Measurements from ENCODE around the gene CCDC91.

CCDC91 gene

GRCh38 chr12:28536088-28536487 lies 345.8 kb downstream of the CCDC91 start:
- peak; percentile 38 to 51 for DNase-seq (ENCODE audit: low read depth in 2 of 2)

DNA sequence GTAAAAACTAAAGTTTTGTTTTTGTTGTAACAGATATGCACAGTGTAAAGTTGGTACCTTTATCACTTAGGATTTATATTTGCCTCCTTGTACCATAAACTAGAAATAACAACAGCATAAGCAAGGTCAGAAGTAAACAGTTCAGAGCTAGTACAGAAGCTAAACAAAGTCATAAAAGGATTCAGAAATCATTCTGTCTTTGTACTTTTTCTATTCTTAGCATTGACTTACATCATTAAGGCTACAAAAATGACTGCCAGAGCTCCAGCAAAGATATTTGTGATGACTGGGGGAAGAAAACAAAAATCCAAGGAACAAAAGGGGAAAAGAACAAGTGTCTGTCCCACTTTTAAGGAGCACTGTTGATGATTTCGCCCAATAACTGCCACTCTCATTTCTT lies 347.2 kb downstream of the CCDC91 start:
- no peak for DNase-seq (ENCODE audit: low read depth in 2 of 2)

- no peak for DNase-seq (ENCODE audit: low read depth in 2 of 2)
These were observed 349.6 kb downstream of the CCDC91 start for GRCh38 chr12:28539691-28540323.

GRCh38 chr12:28540324-28540714 lies 350.1 kb downstream of the CCDC91 start:
- DNase-seq (ENCODE audit: low read depth in 2 of 2) = no peak

- DNase-seq (ENCODE audit: low read depth in 2 of 2) = no peak
These were observed 353.0 kb downstream of the CCDC91 start for GRCh38 chr12:28543021-28543890.

DNA sequence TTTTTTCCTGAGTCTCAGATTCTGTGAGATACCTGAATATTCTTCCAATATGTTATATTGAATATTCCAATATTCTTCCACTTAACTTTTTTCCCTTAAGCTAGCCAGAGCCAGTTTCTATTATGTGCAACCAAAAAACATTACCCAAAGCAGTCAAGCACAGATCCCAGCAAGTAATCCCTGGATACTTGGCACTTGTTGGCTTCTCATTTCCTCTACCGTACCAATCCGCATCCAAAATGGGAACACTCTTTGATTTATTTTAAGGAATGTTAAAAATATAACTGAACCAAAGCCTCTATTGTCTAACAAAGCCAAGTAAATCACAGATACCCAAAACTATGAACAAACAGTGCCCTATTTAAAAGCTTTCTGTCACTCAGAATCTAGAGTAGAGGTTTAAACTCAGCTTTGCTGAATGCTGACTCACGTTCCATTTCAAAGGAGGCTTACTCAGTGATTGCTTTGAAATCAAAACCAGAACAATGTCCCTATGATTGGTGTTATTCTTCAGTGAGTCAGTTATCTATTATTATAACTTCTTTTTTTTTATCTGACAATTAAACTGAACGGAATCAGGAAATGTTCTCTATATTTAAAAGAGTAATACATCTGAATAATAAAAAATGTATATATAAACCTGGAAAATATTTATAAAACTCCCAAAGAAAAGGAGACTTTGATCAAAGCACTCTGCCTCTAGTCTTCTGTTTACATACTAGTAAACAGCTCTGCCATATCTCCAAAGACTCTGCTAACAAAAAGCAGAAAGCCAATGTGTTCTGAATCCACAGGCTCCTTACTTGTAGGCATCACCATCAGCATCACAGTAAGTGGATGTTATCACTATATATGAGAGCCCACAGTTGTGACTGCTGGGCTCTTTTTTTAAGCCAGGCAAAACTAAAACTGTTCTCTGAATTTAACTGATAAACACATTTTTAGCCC lies 360.8 kb downstream of the CCDC91 start:
- peak; percentile 32 to 43 for DNase-seq (ENCODE audit: low read depth in 2 of 2)

- DNase-seq (ENCODE audit: low read depth in 2 of 2) = no peak
These were observed 362.2 kb downstream of the CCDC91 start for GRCh38 chr12:28552251-28552970.

DNA sequence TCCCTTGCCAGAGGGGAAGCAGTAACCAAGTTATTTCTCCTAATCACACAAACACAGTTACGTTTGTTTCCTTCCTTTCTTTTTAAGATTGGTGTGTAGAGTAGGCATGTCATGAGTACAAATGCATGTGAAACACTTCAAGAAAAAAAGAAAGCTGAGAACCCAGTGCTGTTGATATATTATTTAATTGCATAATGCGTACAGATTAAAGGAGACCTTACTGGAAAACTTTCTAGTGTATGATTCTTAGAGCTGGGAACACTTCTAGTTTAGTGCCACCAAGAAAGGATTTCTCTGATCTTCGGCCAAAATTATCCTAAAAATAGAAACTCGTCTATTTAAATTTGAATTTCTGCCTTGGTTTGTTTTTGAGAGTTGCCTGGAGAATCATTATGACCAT lies 365.5 kb downstream of the CCDC91 start:
- no peak for DNase-seq (ENCODE audit: low read depth in 2 of 2)

DNA sequence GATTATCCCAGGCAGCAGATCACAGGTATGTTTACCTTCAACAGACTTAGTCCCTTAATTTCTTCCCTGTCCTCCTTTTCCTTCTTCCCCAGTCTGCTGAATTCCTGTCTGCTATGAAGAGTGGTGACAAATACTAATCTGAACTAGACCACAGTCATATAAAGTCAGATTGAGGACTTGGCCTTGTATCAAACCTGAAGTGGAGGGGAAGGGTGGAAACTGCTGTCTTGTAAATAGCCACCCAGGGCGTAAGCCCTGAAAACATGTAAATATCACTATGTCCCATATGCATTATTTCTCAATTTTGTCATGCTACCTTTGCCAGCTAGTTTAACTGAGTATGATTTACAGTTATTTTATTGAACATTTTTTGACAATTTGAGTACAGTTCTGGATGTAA lies 368.0 kb downstream of the CCDC91 start:
- DNase-seq (ENCODE audit: low read depth in 2 of 2) = no peak

DNA sequence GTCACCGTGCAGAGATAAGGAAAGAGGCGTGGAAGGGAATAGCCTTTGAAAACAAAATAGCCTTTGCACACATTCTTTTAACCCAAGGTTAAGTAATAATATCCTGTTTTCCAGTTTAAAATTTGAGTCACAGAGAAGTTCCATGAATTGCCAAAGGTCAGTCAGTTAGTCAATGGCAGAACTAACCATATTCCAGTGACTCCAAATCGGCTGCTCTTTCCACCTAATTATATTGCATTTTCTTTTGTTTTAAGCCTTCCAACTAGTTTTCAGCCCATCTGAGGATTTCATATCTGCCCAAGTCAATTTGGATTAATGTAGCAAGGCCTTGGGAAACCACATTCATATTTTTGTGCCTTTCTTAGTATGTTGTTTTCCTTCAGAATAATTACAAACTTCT lies 373.0 kb downstream of the CCDC91 start:
- no peak for DNase-seq (ENCODE audit: low read depth in 2 of 2)

DNA sequence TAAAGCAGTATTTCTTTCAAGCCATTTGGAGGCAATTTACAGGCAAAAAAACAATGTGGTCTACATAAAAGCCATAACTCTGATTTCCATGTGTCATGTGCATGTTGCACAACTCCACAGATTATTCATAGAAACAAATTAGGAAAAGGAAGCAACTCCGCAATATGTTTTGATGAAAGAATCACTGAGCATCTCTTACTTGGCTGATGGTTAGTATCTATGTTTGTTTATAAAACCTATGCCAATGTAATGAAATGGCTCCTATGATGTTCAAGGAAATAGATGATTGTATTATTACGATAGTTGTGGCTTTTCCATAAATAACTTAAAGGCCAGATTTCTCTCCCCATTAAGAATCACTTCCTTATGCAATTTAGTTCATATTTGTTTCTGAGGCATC lies 373.7 kb downstream of the CCDC91 start:
- peak; percentile 88 to 90 for DNase-seq (ENCODE audit: low read depth in 2 of 2)

DNA sequence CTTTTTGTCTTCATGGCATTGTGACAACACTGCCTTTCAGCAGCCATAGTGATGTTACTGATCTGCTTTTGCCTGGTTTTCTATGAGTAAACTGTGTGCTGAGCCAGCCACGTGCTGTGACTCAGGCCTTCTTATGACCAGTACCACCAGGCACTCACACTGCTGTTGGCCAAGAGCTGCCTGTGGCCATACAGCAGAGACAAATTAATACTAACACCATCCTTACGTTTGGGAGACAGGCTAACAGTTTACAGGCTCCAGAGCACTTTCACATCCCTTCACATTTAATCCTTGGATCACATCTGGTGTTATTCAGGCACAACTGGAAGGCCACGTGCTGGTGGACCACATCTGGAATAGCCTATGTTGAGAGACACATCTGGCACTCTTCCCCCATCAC lies 377.9 kb downstream of the CCDC91 start:
- DNase-seq (ENCODE audit: low read depth in 2 of 2) = peak; percentile 69 to 70

GRCh38 chr12:28568704-28569103 lies 378.4 kb downstream of the CCDC91 start:
- DNase-seq (ENCODE audit: low read depth in 2 of 2) = peak; percentile 87 to 88

DNA sequence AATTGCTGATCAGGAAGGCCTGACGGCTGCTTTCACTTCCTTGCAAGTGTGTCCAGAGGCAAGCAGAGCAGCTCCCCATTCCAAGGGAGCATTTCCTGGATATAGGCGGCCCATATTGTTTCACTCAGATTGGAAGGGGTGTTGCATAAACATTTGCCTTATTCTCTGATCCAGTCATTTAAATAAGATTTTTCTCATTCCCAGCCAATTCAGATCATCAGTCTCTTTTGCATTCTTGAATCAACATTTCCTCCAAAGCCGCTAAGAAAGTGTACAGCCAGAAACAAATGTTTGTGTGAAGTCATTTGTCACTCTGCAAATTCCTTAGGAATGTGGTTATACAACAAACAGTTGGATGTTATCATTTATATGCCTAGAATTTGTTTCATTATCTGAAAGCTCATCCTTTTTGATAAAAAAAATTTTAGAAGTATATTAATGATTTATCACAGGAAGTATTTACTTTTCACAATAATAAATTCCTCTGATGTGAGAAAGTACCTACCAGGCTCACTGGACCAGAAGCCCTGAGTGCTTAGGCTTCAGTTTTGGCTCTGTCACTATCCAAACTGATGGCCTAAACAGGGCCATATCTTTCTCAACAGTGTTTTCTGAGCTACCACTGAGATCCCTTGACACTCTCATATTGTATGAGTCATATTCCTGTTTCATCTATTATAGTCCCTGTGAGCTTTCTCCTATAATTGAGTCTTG lies 379.6 kb downstream of the CCDC91 start:
- peak; percentile 94 to 96 for DNase-seq (ENCODE audit: low read depth in 2 of 2)

DNA sequence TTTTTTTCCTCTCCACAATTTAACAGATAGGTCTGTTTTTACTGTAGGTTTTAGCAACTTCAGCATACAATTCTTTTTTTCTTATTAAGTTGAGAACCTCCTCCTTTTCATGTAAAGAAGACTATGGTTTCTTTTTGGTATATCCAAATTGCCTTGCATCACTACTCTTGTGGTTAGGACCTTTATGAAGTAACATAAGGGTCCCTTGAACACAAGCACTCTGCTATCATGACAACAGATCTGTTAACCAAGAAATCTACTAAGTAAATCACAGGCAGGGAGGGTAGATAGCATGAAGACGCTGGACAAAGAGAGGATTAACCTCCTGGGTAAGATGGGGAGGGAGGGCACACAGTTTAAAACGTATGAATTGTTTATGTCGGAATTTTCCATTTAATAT lies 380.6 kb downstream of the CCDC91 start:
- no peak for DNase-seq (ENCODE audit: low read depth in 2 of 2)

DNA sequence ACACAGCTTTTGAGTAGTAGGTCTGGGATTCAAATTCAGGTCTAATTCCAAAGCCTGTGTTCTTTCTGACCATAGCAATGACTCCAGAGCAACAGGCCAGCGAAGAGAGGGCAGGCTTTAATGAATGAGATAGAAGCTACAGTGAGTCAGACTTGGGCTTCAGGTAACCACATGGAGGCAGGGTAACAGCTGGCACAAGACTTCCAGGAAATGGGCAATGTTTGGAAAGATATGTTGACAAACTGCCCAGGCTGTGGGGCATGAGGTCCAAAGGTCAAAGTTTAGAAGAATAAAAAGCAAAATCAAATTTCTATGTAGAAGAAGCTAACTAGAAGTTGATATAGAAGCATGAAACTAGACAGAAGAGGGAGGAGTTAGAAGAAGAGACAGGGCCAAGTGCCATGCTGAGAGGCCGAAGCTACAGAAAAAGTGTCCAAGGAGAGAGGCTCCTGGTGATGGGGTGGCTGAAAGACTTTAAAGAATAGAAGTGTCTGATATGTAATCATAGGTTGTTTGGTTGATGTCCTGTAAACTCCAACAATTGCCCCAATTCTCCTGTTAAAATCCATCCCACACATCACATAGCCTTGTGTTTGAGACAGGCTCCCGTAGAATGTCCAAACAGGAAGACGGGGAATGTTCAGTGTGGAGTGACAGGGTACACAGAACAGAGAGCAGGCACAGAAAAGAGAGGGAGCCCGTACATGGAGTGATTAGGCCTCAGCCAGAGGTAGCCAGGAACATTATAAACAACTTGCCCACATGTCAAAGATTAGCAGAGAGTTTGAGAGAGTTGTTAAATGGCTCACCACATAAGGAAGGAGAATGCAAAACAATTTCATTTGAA lies 384.7 kb downstream of the CCDC91 start:
- no peak for DNase-seq (ENCODE audit: low read depth in 2 of 2)

DNA sequence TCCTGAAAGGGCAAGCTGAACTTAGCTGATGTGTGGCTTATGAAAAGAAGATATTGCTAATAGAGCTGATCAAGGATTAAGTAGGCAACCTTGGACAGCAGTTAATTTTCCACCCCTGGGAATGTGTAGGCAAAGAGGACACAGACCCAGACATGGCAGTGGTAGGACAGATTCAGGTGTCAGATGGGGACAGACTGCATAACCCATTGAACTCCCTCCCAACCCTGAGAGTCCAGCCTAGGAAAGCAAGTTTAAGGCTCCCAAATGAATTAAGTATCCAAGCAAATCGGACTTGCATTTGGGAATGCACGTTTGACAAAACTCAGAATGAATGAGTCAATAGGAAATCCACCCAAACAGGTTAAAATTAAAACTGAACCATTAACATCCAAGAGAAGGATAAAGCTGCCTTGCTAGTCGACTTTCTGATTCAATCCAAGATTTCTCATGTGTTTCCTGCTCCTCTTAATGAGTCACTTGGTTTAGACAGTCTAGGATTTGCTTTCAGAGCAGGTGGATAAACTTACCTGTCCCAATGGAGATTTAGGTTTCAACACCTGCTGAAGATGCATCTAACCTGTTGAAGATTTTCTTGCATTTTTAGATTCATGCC lies 385.4 kb downstream of the CCDC91 start:
- no peak for DNase-seq (ENCODE audit: low read depth in 2 of 2)

- no peak for DNase-seq (ENCODE audit: low read depth in 2 of 2)
These were observed 388.1 kb downstream of the CCDC91 start for GRCh38 chr12:28578361-28578760.

- DNase-seq (ENCODE audit: low read depth in 2 of 2) = no peak
These were observed 388.6 kb downstream of the CCDC91 start for GRCh38 chr12:28578833-28579252.
